Measurements from ENCODE around the gene PARP1.

The PARP1 gene

GRCh38 chr1:226314055-226314454, 93.8 kb downstream of the PARP1 start:
- H3K27ac ChIP-seq (ENCODE audit: insufficient read depth, low read length, poor library complexity, severe bottlenecking), result no peak overlapping the region
- H3K4me1 ChIP-seq (ENCODE audit: control insufficient read depth, insufficient read depth, low read length, poor library complexity, severe bottlenecking), result peaks cover 6% of the 10 kb centered on the region
- no peaks in the 10 kb centered on the region for H3K36me3 ChIP-seq (ENCODE audit: control insufficient read depth, insufficient read depth, low read length)
- DNase-seq, result no peak
- no peaks in the 10 kb centered on the region for H3K9me3 ChIP-seq (ENCODE audit: control insufficient read depth, low read length)
- H3K4me3 ChIP-seq (ENCODE audit: insufficient read depth, low read depth, low read length, poor library complexity, severe bottlenecking), result no peak overlapping the region
- no peaks in the 10 kb centered on the region for H3K27me3 ChIP-seq (replicated peaks; ENCODE audit: control insufficient read depth, insufficient read depth, low read length, poor library complexity, severe bottlenecking)

DNA sequence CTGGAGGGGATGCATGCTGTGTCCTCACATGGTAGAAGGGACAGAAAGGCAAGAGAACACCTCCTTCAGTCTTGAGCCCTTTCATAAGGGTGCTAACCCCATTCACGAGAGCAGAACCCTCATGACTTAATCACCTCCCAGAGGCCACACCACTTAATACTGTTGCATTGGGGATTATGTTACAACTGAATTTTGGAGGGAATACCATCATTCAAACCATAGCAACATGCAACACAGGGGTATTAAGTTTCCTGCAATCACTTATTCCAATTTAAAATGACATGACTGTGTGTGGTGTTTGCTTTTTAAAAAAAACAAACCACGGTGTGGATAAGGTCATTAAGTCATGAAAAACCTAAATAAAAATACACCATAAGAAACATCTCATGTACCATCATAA, 95.8 kb downstream of the PARP1 start:
- Histone ChIP-seq H3K9me3 (ENCODE audit: control insufficient read depth, low read length) (no peaks in the 10 kb centered on the region), H3K4me3 (ENCODE audit: insufficient read depth, low read depth, low read length, poor library complexity, severe bottlenecking) (no peak overlapping the region), H3K27ac (ENCODE audit: insufficient read depth, low read length, poor library complexity, severe bottlenecking) (no peak overlapping the region), H3K4me1 (ENCODE audit: control insufficient read depth, insufficient read depth, low read length, poor library complexity, severe bottlenecking) (peaks cover 11% of the 10 kb centered on the region), H3K36me3 (ENCODE audit: control insufficient read depth, insufficient read depth, low read length) (no peaks in the 10 kb centered on the region), H3K27me3 (replicated peaks; ENCODE audit: control insufficient read depth, insufficient read depth, low read length, poor library complexity, severe bottlenecking) (no peaks in the 10 kb centered on the region)
- DNase-seq, result no peak

DNA sequence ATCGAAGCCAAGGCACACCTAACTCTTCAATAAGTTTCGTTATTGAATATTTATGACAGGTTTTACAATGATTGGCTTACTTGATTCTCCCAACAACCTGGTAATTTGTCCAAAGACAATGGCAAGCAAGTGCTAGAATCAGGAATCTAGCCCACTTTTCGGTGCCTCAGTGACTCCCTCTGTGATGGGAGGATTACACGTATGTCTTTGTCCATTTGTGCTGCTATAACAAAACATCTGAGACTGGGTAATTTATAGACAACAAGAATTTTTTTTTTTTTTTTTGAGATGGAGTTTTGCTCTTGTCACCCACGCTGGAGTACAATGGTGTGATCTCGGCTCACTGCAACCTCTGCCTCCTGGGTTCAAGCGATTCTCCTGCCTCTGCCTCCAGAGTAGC, 96.5 kb downstream of the PARP1 start:
- Histone ChIP-seq H3K4me3 (ENCODE audit: insufficient read depth, low read depth, low read length, poor library complexity, severe bottlenecking) (no peak overlapping the region), H3K27ac (ENCODE audit: insufficient read depth, low read length, poor library complexity, severe bottlenecking) (no peak overlapping the region), H3K36me3 (ENCODE audit: control insufficient read depth, insufficient read depth, low read length) (no peaks in the 10 kb centered on the region), H3K4me1 (ENCODE audit: control insufficient read depth, insufficient read depth, low read length, poor library complexity, severe bottlenecking) (peaks cover 11% of the 10 kb centered on the region), H3K27me3 (replicated peaks; ENCODE audit: control insufficient read depth, insufficient read depth, low read length, poor library complexity, severe bottlenecking) (no peaks in the 10 kb centered on the region), H3K9me3 (ENCODE audit: control insufficient read depth, low read length) (no peaks in the 10 kb centered on the region)
- DNase-seq, result no peak
